Peyer's patch (tissue), 4 donors: ENCODE results near the gene DGKH.

Experiments
- POLR2A ChIP-seq, 2 donors: fragments of 450-650 bp; IDR thresholded peaks; one replicate each; pipeline ENCODE4 v1.5.1; 2017; ENCODE audit warnings: antibody characterized with exemption in 2 of 2, mild to moderate bottlenecking in 2 of 2, moderate library complexity in 2 of 2
- TF ChIP-seq, protein P1 (sequence below), 6 experiments: fragments of 450-650 bp in 4 of 6; fragments of 200-600 bp in 2 of 6; sonication (generic) in 1 of 6; IDR thresholded peaks; one replicate each; pipeline ENCODE4 v1.5.1; 2017 to 2019; ENCODE audit warnings: antibody characterized with exemption in 6 of 6, mild to moderate bottlenecking in 3 of 6, moderate library complexity in 1 of 6

DNA sequence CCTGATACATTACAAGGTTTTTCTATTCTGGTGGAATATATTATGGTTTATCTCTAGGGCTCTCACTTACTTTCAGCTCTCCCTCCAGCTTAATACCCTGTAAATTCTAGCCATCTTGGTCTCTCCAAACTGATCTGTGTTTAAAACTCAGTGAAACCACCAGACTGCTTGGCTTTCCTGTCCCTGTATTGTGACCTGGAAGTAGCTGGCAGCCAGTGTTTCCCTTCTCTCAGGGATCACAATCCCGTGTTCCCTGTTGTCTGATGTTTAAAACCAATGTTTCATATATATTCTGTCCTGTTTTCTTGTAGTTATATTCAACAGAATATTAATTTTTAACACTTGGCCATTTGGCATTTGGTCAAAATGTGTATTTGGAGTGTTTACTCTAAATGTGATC is 231.5 kb downstream of the DGKH start:
- TF ChIP-seq, protein P1, sequence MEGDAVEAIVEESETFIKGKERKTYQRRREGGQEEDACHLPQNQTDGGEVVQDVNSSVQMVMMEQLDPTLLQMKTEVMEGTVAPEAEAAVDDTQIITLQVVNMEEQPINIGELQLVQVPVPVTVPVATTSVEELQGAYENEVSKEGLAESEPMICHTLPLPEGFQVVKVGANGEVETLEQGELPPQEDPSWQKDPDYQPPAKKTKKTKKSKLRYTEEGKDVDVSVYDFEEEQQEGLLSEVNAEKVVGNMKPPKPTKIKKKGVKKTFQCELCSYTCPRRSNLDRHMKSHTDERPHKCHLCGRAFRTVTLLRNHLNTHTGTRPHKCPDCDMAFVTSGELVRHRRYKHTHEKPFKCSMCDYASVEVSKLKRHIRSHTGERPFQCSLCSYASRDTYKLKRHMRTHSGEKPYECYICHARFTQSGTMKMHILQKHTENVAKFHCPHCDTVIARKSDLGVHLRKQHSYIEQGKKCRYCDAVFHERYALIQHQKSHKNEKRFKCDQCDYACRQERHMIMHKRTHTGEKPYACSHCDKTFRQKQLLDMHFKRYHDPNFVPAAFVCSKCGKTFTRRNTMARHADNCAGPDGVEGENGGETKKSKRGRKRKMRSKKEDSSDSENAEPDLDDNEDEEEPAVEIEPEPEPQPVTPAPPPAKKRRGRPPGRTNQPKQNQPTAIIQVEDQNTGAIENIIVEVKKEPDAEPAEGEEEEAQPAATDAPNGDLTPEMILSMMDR (IDR thresholded peaks at IDR 0.05), result no peak
- TF ChIP-seq POLR2A (IDR thresholded peaks at IDR 0.05), result no peak
